Measurements from ENCODE around the gene ASPHD2. TPM values are rescaled to one million over a fixed set of nuclear protein-coding genes. Genes with fewer than 3 reads are reported as not detected.

ASPHD2 gene
- total RNA-seq, 1 experiment from 2014 or later, result 0.40 TPM

- H3K36me3 Mint-ChIP-seq (ENCODE audit: insufficient read depth, unreplicated experiment), result peaks cover 23% of the 10 kb centered on the region
- DNase-seq, result no peak
- TF ChIP-seq CTCF (IDR thresholded peaks at IDR 0.05; ENCODE audit: unreplicated experiment), result no peak
- no peaks in the 10 kb centered on the region for H3K27me3 Mint-ChIP-seq (ENCODE audit: unreplicated experiment)
- H3K4me3 Mint-ChIP-seq (ENCODE audit: low read depth, unreplicated experiment), result no peak overlapping the region
- no peaks in the 10 kb centered on the region for H3K9me3 Mint-ChIP-seq (ENCODE audit: low read depth, unreplicated experiment)
- H3K4me1 Mint-ChIP-seq (ENCODE audit: low read depth, unreplicated experiment), result no peaks in the 10 kb centered on the region
- CTCF ChIA-PET, result no interaction called here
- BruUV-seq (replicated peaks), result no TSS peak
- no peak overlapping the region for H3K27ac Mint-ChIP-seq (ENCODE audit: unreplicated experiment)
- intact Hi-C loops (cut with micrococcal nuclease; ENCODE audit: unreplicated experiment), result no loop called here
These were observed 24.9 kb downstream of the ASPHD2 start for GRCh38 chr22:26453812-26454500.

DNA sequence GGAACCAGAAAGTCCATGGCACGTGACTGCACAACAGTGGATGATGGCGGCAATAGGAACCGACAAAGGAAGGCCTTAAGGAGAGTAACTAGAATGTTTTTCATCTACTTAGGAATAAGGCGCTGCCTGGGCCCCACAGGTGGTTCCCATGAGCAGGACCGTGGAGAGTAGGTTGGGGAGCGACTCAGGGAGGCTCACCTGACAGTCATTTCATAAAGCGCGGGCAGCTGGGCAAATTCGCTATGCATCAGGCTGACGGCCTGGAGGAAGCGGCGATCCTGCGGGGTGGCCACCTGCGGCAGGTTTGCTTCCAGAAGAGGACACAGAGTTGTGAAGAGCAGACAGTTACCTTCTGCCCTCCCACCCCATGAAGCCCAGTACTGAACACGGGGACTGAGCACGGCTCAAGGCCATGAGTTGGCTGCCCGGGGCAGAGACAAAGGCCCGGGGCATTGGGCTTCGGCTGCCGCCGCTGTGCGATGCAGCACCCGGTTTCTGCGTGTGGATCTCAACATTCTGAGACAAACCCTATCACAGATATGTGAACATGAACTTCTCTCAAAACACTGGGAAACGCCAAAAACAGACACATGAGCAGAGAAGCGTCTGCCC is 28.7 kb downstream of the ASPHD2 start:
- no TSS peak for BruUV-seq (replicated peaks)
- Mint-ChIP-seq H3K36me3 (ENCODE audit: insufficient read depth, unreplicated experiment) (peaks cover 21% of the 10 kb centered on the region), H3K4me1 (ENCODE audit: low read depth, unreplicated experiment) (no peaks in the 10 kb centered on the region)

DNA sequence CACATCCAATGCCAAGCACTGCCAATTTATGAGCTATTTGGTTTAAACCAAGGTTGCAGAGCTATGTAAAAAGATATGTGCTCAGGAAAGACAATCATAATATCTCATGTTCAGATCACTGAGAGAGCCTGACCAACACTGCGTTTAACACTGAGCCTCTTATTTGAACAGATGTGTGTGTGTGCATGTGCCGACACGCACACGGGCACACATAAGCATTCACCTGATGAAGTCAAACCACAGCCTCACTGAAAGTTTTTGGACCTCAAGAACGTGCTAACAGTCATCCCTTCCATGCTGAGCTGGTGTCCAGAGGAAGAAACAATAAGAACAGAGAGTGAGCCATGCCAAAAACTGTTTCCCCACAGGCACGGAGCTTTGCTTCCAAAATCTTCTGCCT is 31.1 kb downstream of the ASPHD2 start:
- H3K4me3 Mint-ChIP-seq (ENCODE audit: low read depth, unreplicated experiment), result no peak overlapping the region
- H3K27ac Mint-ChIP-seq (ENCODE audit: unreplicated experiment), result no peak overlapping the region
- intact Hi-C loops (cut with micrococcal nuclease; ENCODE audit: unreplicated experiment), result loop anchor here (10.0 kb wide), 1 partner anchor 95 kb away; no protein-coding TSS in a partner anchor
- H3K36me3 Mint-ChIP-seq (ENCODE audit: insufficient read depth, unreplicated experiment), result peaks cover 28% of the 10 kb centered on the region
- CTCF ChIA-PET, result interaction anchor here (0.6 kb wide), 1 partner anchor 96 kb away, joined by 9 read pairs; no protein-coding TSS in a partner anchor
- TF ChIP-seq CTCF (IDR thresholded peaks at IDR 0.05; ENCODE audit: unreplicated experiment), result no peak
- H3K9me3 Mint-ChIP-seq (ENCODE audit: low read depth, unreplicated experiment), result no peaks in the 10 kb centered on the region
- no peak for DNase-seq
- H3K4me1 Mint-ChIP-seq (ENCODE audit: low read depth, unreplicated experiment), result no peaks in the 10 kb centered on the region
- no peaks in the 10 kb centered on the region for H3K27me3 Mint-ChIP-seq (ENCODE audit: unreplicated experiment)
- BruUV-seq (replicated peaks), result no TSS peak

More for the DNA sequence above, 28.7 kb downstream of the ASPHD2 start:
- H3K27ac Mint-ChIP-seq (ENCODE audit: unreplicated experiment), result no peak overlapping the region
- TF ChIP-seq CTCF (IDR thresholded peaks at IDR 0.05; ENCODE audit: unreplicated experiment), result no peak
- H3K4me3 Mint-ChIP-seq (ENCODE audit: low read depth, unreplicated experiment), result no peak overlapping the region
- H3K27me3 Mint-ChIP-seq (ENCODE audit: unreplicated experiment), result no peaks in the 10 kb centered on the region
- H3K9me3 Mint-ChIP-seq (ENCODE audit: low read depth, unreplicated experiment), result no peaks in the 10 kb centered on the region
- DNase-seq, result no peak
- CTCF ChIA-PET, result interaction anchor here (0.7 to 0.9 kb wide), 3 partner anchors 16 to 93 kb away, joined by 4 to 5 read pairs (median 4); partner anchors contain the start of gene TFIP11
- intact Hi-C loops (cut with micrococcal nuclease; ENCODE audit: unreplicated experiment), result no loop called here

DNA sequence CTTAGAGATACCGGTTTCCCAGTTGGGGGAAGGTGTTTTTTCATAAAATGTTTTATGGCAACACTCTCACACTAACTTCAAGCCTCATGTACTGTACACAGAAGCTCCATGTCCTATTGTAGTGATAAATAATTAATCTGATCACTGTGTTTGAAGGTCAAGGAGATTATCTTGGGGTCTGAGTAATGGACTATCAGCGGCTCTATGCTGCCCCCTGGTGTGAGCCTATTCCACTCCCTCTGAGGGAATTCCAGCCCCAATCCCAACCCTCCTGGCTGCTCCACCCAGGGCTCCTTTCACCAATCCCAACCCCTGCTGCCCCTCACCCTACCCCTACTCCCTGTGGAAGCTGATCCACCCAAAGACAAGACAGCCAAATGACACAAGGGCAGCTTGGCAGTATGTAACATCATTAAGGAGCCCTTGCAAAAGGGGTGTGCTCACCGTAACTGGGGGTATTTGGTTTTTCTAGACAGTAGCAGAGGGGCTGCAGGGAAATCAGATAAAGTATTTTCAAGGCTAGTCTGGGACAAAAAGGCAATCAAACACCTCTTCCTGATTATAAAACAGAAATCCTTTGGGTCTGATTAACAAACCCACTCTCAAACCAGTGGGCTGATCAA is 32.2 kb downstream of the ASPHD2 start:
- H3K27me3 Mint-ChIP-seq (ENCODE audit: unreplicated experiment), result no peaks in the 10 kb centered on the region
- DNase-seq, result peak; percentile 71
- H3K9me3 Mint-ChIP-seq (ENCODE audit: low read depth, unreplicated experiment), result no peaks in the 10 kb centered on the region
- intact Hi-C loops (cut with micrococcal nuclease; ENCODE audit: unreplicated experiment), result loop anchor here (1.0 to 10.0 kb wide), 2 partner anchors 63 to 96 kb away; no protein-coding TSS in a partner anchor
- no peak overlapping the region for H3K4me3 Mint-ChIP-seq (ENCODE audit: low read depth, unreplicated experiment)
- TF ChIP-seq CTCF (IDR thresholded peaks at IDR 0.05; ENCODE audit: unreplicated experiment), result peak; percentile 79
- no peaks in the 10 kb centered on the region for H3K4me1 Mint-ChIP-seq (ENCODE audit: low read depth, unreplicated experiment)
- H3K36me3 Mint-ChIP-seq (ENCODE audit: insufficient read depth, unreplicated experiment), result peaks cover 29% of the 10 kb centered on the region
- CTCF ChIA-PET, result interaction anchor here (0.7 to 2.6 kb wide), 4 partner anchors 10 to 889 kb away, joined by 4 to 11 read pairs (median 8); no protein-coding TSS in a partner anchor
- BruUV-seq (replicated peaks), result no TSS peak
- H3K27ac Mint-ChIP-seq (ENCODE audit: unreplicated experiment), result no peak overlapping the region
